H9 (cell line): ENCODE data around the gene SLC26A6. TPM values are rescaled to one million over a fixed set of nuclear protein-coding genes. Genes with fewer than 3 reads are reported as not detected.

Experiments
- DNase-seq: peaks from one replicate; pipeline ENCODE4 v3.0.0-alpha.2; 2017
- H2AFZ ChIP-seq: one replicate; pipeline ENCODE4 v1.6.1; 2013; ENCODE audit warnings: mild to moderate bottlenecking, low read length, control low read depth, moderate library complexity
- H2AK5ac ChIP-seq: 2 replicates; pipeline ENCODE4 v1.6.1; 2013; ENCODE audit warnings: low read length, control low read depth, mixed read lengths; ENCODE audit not compliant: insufficient read length
- H2BK120ac ChIP-seq: one replicate; pipeline ENCODE4 v1.6.1; 2013; ENCODE audit warnings: low read depth, mild to moderate bottlenecking, low read length, control low read depth, inconsistent platforms; ENCODE audit not compliant: poor library complexity, severe bottlenecking
- H2BK12ac ChIP-seq: 2 replicates; pipeline ENCODE4 v1.6.1; 2013; ENCODE audit warnings: low read length, control low read depth, mixed read lengths, low read depth; ENCODE audit not compliant: insufficient read length
- H2BK15ac ChIP-seq: 2 replicates; pipeline ENCODE4 v1.6.1; 2013; ENCODE audit warnings: low read depth, low read length, control low read depth
- H2BK20ac ChIP-seq: one replicate; pipeline ENCODE4 v1.6.1; 2013; ENCODE audit warnings: low read depth, mild to moderate bottlenecking, low read length, control low read depth, inconsistent platforms; ENCODE audit not compliant: poor library complexity, severe bottlenecking
- H2BK5ac ChIP-seq: 2 replicates; pipeline ENCODE4 v1.6.1; 2013; ENCODE audit warnings: low read length, control low read depth, mixed read lengths; ENCODE audit not compliant: insufficient read length
- H3K14ac ChIP-seq: 2 replicates; pipeline ENCODE4 v1.6.1; 2013; ENCODE audit warnings: low read length, control low read depth; ENCODE audit not compliant: insufficient read depth
- H3K18ac ChIP-seq: 2 replicates; pipeline ENCODE4 v1.6.1; 2013; ENCODE audit warnings: low read depth, mild to moderate bottlenecking, mixed read lengths, low read length, control low read depth; ENCODE audit not compliant: insufficient read length
- H3K23ac ChIP-seq: 2 replicates; pipeline ENCODE4 v1.6.1; 2013; ENCODE audit warnings: low read length, control low read depth, mixed read lengths, low read depth; ENCODE audit not compliant: insufficient read length
- H3K23me2 ChIP-seq: 2 replicates; pipeline ENCODE4 v1.6.1; 2013; ENCODE audit warnings: low read depth, mild to moderate bottlenecking, mixed read lengths, low read length, control low read depth; ENCODE audit not compliant: insufficient read length, poor library complexity, severe bottlenecking
- H3K27ac ChIP-seq: 2 replicates; pipeline ENCODE4 v1.5.1; 2013; ENCODE audit warnings: low read length, control low read depth, mixed read lengths, low read depth; ENCODE audit not compliant: insufficient read length
- H3K27me3 ChIP-seq: 2 replicates; pipeline ENCODE4 v1.6.1; 2013; ENCODE audit warnings: low read length, control low read depth, inconsistent platforms; ENCODE audit not compliant: insufficient read depth
- H3K4ac ChIP-seq: 2 replicates; pipeline ENCODE4 v1.6.1; 2013; ENCODE audit warnings: low read depth, mild to moderate bottlenecking, control low read depth, inconsistent platforms, low read length, moderate library complexity
- H3K4me1 ChIP-seq: 2 replicates; pipeline ENCODE4 v1.6.1; 2013; ENCODE audit warnings: low read length, control low read depth, inconsistent platforms; ENCODE audit not compliant: insufficient read depth
- H3K4me2 ChIP-seq: 2 replicates; pipeline ENCODE4 v1.6.1; 2013; ENCODE audit warnings: low read length, control low read depth, mixed read lengths; ENCODE audit not compliant: insufficient read length, insufficient read depth
- H3K56ac ChIP-seq: 2 replicates; pipeline ENCODE4 v1.6.1; 2013; ENCODE audit warnings: low read depth, mild to moderate bottlenecking, mixed read lengths, low read length, control low read depth; ENCODE audit not compliant: insufficient read length
- H3K79me1 ChIP-seq: 2 replicates; pipeline ENCODE4 v1.6.1; 2013; ENCODE audit warnings: low read depth, mild to moderate bottlenecking, moderate library complexity, low read length, control low read depth, inconsistent platforms; ENCODE audit not compliant: insufficient read depth, poor library complexity, severe bottlenecking
- H3K79me2 ChIP-seq: 2 replicates; pipeline ENCODE4 v1.6.1; 2013; ENCODE audit warnings: low read length, control low read depth, inconsistent platforms; ENCODE audit not compliant: insufficient read depth
- H3K9ac ChIP-seq: 2 replicates; pipeline ENCODE4 v1.6.1; 2013; ENCODE audit warnings: low read length, control low read depth, mixed read lengths; ENCODE audit not compliant: insufficient read length; ENCODE audit errors: extremely low read depth
- H3K9me3 ChIP-seq: one replicate; pipeline ENCODE4 v1.6.1; 2013; ENCODE audit warnings: low read depth, low read length, inconsistent platforms; ENCODE audit not compliant: control insufficient read depth
- H3T11ph ChIP-seq: one replicate; pipeline ENCODE4 v1.6.1; 2013; ENCODE audit warnings: mild to moderate bottlenecking, low read length, control low read depth, inconsistent platforms
- H4K20me1 ChIP-seq: one replicate; pipeline ENCODE4 v1.6.1; 2013; ENCODE audit not compliant: control insufficient read depth, insufficient read length, insufficient read depth
- H4K5ac ChIP-seq: 2 replicates; pipeline ENCODE4 v1.6.1; 2013; ENCODE audit warnings: low read depth, mild to moderate bottlenecking, mixed read lengths, low read length, control low read depth; ENCODE audit not compliant: insufficient read length
- H4K8ac ChIP-seq: replicated peaks from 2 replicates; pipeline ENCODE4 v1.6.1; 2013; ENCODE audit warnings: low read length, control low read depth, mixed read lengths, low read depth; ENCODE audit not compliant: insufficient read length
- H4K91ac ChIP-seq: 2 replicates; pipeline ENCODE4 v1.6.1; 2013; ENCODE audit warnings: low read depth, mild to moderate bottlenecking, moderate library complexity, mixed read lengths, low read length, control low read depth; ENCODE audit not compliant: insufficient read length
- H3K27ac Mint-ChIP-seq, 3 experiments: 2 replicates in 2 of 3; 3 replicates in 1 of 3; pipeline ENCODE4 v1.8.0; 2020 to 2021; ENCODE audit warnings: mixed read lengths in 3 of 3, mild to moderate bottlenecking in 1 of 3, moderate library complexity in 1 of 3
- H3K27me3 Mint-ChIP-seq: 2 replicates; pipeline ENCODE4 v1.8.0; 2021; ENCODE audit warnings: low read depth, mild to moderate bottlenecking, moderate library complexity, mixed read lengths
- H3K36me3 Mint-ChIP-seq, 3 experiments: 2 replicates in 2 of 3; 3 replicates in 1 of 3; pipeline ENCODE4 v1.8.0; 2020 to 2021; ENCODE audit warnings: low read depth in 3 of 3, mixed read lengths in 3 of 3; ENCODE audit not compliant: insufficient read depth in 1 of 3
- H3K4me1 Mint-ChIP-seq, 2 experiments: 2 replicates each; pipeline ENCODE4 v1.8.0; 2020; ENCODE audit warnings: mixed read lengths in 2 of 2
- H3K4me3 Mint-ChIP-seq, 2 experiments: 2 replicates in 1 of 2; 3 replicates in 1 of 2; pipeline ENCODE4 v1.8.0; 2020 to 2021; ENCODE audit warnings: mild to moderate bottlenecking in 2 of 2, mixed read lengths in 2 of 2, moderate library complexity in 1 of 2
- H3K9me3 Mint-ChIP-seq, 2 experiments: 2 replicates in 1 of 2; 3 replicates in 1 of 2; pipeline ENCODE4 v1.8.0; 2020; ENCODE audit warnings: mild to moderate bottlenecking in 2 of 2, mixed read lengths in 2 of 2, moderate library complexity in 1 of 2
- WGBS: extraction: QIAGEN DNeasy Blood & Tissue Kit; methylation state at CpG from one replicate; pipeline ENCODE4 v1.1.7; 2013; ENCODE audit warnings: missing lambda C conversion rate, low lambda C conversion rate, mixed read lengths; ENCODE audit not compliant: insufficient read length; ENCODE audit errors: extremely low coverage; 5-methylcytosine and 5-hydroxymethylcytosine counted together
- total RNA-seq: library from RNA; stranded (reverse); gene quantifications from 2 replicates; pipeline ENCODE4 v1.2.1, GENCODE V29; 2021
- TF ChIP-seq, protein P1 (sequence below): fragments of 200-600 bp; sonication (generic); conservative IDR thresholded peaks from 3 replicates; pipeline ENCODE4 v1.8.0; 2021; ENCODE audit warnings: antibody characterized with exemption, mild to moderate bottlenecking

SLC26A6 gene
- total RNA-seq, 1 experiment from 2014 or later = 61.3 TPM

GRCh38 chr3:48619541-48620524 lies 15.4 kb downstream of the SLC26A6 start:
- no peaks in the 10 kb centered on the region for H3K79me1 ChIP-seq
- no peak overlapping the region for H2BK120ac ChIP-seq
- H3K14ac ChIP-seq = no peak overlapping the region
- no peak overlapping the region for H3K9ac ChIP-seq
- H3K4me3 Mint-ChIP-seq = 0 out of 5 replicates have a peak overlapping the region, but pooled peaks of 1 of the 2 experiments have one; percentile 20
- no peak overlapping the region for H3T11ph ChIP-seq
- H2BK20ac ChIP-seq = no peak overlapping the region
- H4K5ac ChIP-seq = no peak overlapping the region
- H3K56ac ChIP-seq = no peak overlapping the region
- peaks cover 17 to 19% of the 10 kb centered on the region in 2 experiments for H3K9me3 Mint-ChIP-seq
- H2BK12ac ChIP-seq = no peak overlapping the region
- no peak overlapping the region for H2AFZ ChIP-seq
- no peak overlapping the region for H3K27ac ChIP-seq
- H2BK15ac ChIP-seq = no peak overlapping the region
- peaks cover 20 to 52% (median 41%) of the 10 kb centered on the region in 3 experiments; a peak in 6 of 7 replicates for H3K36me3 Mint-ChIP-seq
- H2AK5ac ChIP-seq = no peak overlapping the region
- TF ChIP-seq, protein P1, sequence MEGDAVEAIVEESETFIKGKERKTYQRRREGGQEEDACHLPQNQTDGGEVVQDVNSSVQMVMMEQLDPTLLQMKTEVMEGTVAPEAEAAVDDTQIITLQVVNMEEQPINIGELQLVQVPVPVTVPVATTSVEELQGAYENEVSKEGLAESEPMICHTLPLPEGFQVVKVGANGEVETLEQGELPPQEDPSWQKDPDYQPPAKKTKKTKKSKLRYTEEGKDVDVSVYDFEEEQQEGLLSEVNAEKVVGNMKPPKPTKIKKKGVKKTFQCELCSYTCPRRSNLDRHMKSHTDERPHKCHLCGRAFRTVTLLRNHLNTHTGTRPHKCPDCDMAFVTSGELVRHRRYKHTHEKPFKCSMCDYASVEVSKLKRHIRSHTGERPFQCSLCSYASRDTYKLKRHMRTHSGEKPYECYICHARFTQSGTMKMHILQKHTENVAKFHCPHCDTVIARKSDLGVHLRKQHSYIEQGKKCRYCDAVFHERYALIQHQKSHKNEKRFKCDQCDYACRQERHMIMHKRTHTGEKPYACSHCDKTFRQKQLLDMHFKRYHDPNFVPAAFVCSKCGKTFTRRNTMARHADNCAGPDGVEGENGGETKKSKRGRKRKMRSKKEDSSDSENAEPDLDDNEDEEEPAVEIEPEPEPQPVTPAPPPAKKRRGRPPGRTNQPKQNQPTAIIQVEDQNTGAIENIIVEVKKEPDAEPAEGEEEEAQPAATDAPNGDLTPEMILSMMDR = no peak
- H3K79me2 ChIP-seq = no peaks in the 10 kb centered on the region
- H3K4me1 ChIP-seq = no peaks in the 10 kb centered on the region; the same call in 1 of the 2 replicates
- WGBS = no CpG with 5 or more reads among the region's 7 CpGs
- H3K23me2 ChIP-seq = no peaks in the 10 kb centered on the region
- H3K4ac ChIP-seq = no peak overlapping the region
- H4K20me1 ChIP-seq = no peaks in the 10 kb centered on the region
- H3K27ac Mint-ChIP-seq = no peak overlapping the region
- peaks cover 5 to 8% of the 10 kb centered on the region in 2 experiments for H3K4me1 Mint-ChIP-seq
- no peak overlapping the region for H3K23ac ChIP-seq
- H3K4me2 ChIP-seq = no peak overlapping the region
- H3K9me3 ChIP-seq = no peaks in the 10 kb centered on the region
- H4K91ac ChIP-seq = no peak overlapping the region
- no peak overlapping the region for H4K8ac ChIP-seq
- DNase-seq = no peak
- no peaks in the 10 kb centered on the region for H3K27me3 ChIP-seq
- no peak overlapping the region for H2BK5ac ChIP-seq
- no peaks in the 10 kb centered on the region for H3K27me3 Mint-ChIP-seq
- no peak overlapping the region for H3K18ac ChIP-seq
